CD14-positive monocyte (primary cell): Measurements from ENCODE around the gene IP6K1. TPM values are rescaled to one million over a fixed set of nuclear protein-coding genes. Genes with fewer than 3 reads are reported as not detected.

ENCODE experiments used
- DNase-seq, 3 donors: peaks; one replicate each; pipeline ENCODE4 v3.0.0-alpha.2; 2011 to 2022
- H2AFZ ChIP-seq: 2 replicates; pipeline ENCODE4 v1.6.0; 2012; ENCODE audit warnings: mild to moderate bottlenecking, low read depth, low read length, inconsistent platforms; ENCODE audit not compliant: insufficient read depth, poor library complexity, severe bottlenecking
- H3K27ac ChIP-seq, 2 donors: 1 replicate in 1 of 2; 2 replicates in 1 of 2; pipeline ENCODE4 v1.5.1; 2012 to 2013; ENCODE audit warnings: low read length in 2 of 2, control low read depth in 1 of 2, inconsistent platforms in 1 of 2, low read depth in 1 of 2, mild to moderate bottlenecking in 1 of 2
- H3K27me3 ChIP-seq, 2 donors: one replicate each; pipeline versions ENCODE4 v1.6.0 to v1.6.1; 2011 to 2013; ENCODE audit warnings: low read length in 2 of 2; ENCODE audit not compliant: control insufficient read depth in 2 of 2, insufficient read depth in 2 of 2
- H3K36me3 ChIP-seq, 2 donors: replicated peaks in 1 of 2; 1 replicate in 1 of 2; 2 replicates in 1 of 2; pipeline versions ENCODE4 v1.5.1 to v1.6.1; 2012 to 2013; ENCODE audit warnings: low read length in 2 of 2, control low read depth in 1 of 2, inconsistent platforms in 1 of 2, mild to moderate bottlenecking in 1 of 2; ENCODE audit not compliant: insufficient read depth in 2 of 2, control insufficient read depth in 1 of 2
- H3K4me1 ChIP-seq, 2 donors: 1 replicate in 1 of 2; 2 replicates in 1 of 2; pipeline versions ENCODE4 v1.5.1 to v1.6.1; 2012 to 2013; ENCODE audit warnings: low read length in 2 of 2, control low read depth in 1 of 2, inconsistent platforms in 1 of 2, mild to moderate bottlenecking in 1 of 2, moderate library complexity in 1 of 2; ENCODE audit not compliant: insufficient read depth in 2 of 2, control insufficient read depth in 1 of 2
- H3K4me2 ChIP-seq: replicated peaks from 2 replicates; pipeline ENCODE3; 2012; ENCODE audit warnings: low read length, moderate library complexity, mild to moderate bottlenecking; ENCODE audit not compliant: poor library complexity, severe bottlenecking; ENCODE audit errors: extremely low read depth
- H3K4me3 ChIP-seq, 3 experiments: fragments of 200-600 bp in 1 of 3; sonication (generic) in 1 of 3; replicated peaks in 1 of 3; 1 replicate in 2 of 3; 2 replicates in 1 of 3; pipeline ENCODE4 v1.5.1; 2011 to 2013; ENCODE audit warnings: low read length in 3 of 3, mild to moderate bottlenecking in 3 of 3, control low read depth in 2 of 3, low read depth in 2 of 3, inconsistent platforms in 1 of 3, moderate library complexity in 1 of 3
- H3K79me2 ChIP-seq: 2 replicates; pipeline ENCODE4 v1.6.0; 2012; ENCODE audit warnings: mild to moderate bottlenecking, control low read depth, inconsistent platforms, low read length, moderate library complexity; ENCODE audit not compliant: insufficient read depth
- H3K9ac ChIP-seq: 2 replicates; pipeline ENCODE4 v1.6.0; 2017; ENCODE audit warnings: low read length, mild to moderate bottlenecking; ENCODE audit not compliant: insufficient read depth, poor library complexity, severe bottlenecking
- H3K9me3 ChIP-seq, 2 donors: replicated peaks in 1 of 2; 1 replicate in 1 of 2; 2 replicates in 1 of 2; pipeline versions ENCODE4 v1.5.1 to v1.6.1; 2012 to 2013; ENCODE audit warnings: low read length in 2 of 2, control low read depth in 1 of 2; ENCODE audit not compliant: control insufficient read depth in 1 of 2, insufficient read depth in 1 of 2
- H4K20me1 ChIP-seq: 2 replicates; pipeline ENCODE4 v1.6.0; 2012; ENCODE audit warnings: mild to moderate bottlenecking, low read length, control low read depth, moderate library complexity; ENCODE audit not compliant: insufficient read depth
- H3K27ac Mint-ChIP-seq, 7 donors: one replicate each; pipeline ENCODE4 v1.8.0; 2020; ENCODE audit warnings: mild to moderate bottlenecking in 7 of 7, mixed read lengths in 7 of 7, moderate library complexity in 6 of 7, inconsistent platforms in 2 of 7
- H3K27me3 Mint-ChIP-seq, 3 donors: one replicate each; pipeline ENCODE4 v1.8.0; 2021 to 2022; ENCODE audit warnings: low read depth in 3 of 3, mild to moderate bottlenecking in 3 of 3, mixed read lengths in 3 of 3, moderate library complexity in 3 of 3, inconsistent platforms in 1 of 3
- H3K36me3 Mint-ChIP-seq, 2 donors: one replicate each; pipeline ENCODE4 v1.8.0; 2020; ENCODE audit warnings: mixed read lengths in 2 of 2, inconsistent platforms in 1 of 2, mild to moderate bottlenecking in 1 of 2
- H3K4me1 Mint-ChIP-seq: one replicate; pipeline ENCODE4 v1.8.0; 2020; ENCODE audit warnings: mild to moderate bottlenecking, mixed read lengths
- H3K4me3 Mint-ChIP-seq, 2 donors: one replicate each; pipeline ENCODE4 v1.8.0; 2020; ENCODE audit warnings: mild to moderate bottlenecking in 2 of 2, mixed read lengths in 2 of 2, moderate library complexity in 1 of 2
- H3K9me3 Mint-ChIP-seq, 7 donors: one replicate each; pipeline ENCODE4 v1.8.0; 2020 to 2022; ENCODE audit warnings: mixed read lengths in 7 of 7, mild to moderate bottlenecking in 6 of 7, moderate library complexity in 6 of 7, inconsistent platforms in 2 of 7
- CTCF ChIP-seq: fragments of 200-600 bp; IDR thresholded peaks from one replicate; pipeline ENCODE4 v1.8.0; 2022; ENCODE audit warnings: antibody characterized with exemption, mild to moderate bottlenecking
- WGBS: methylation state at CpG from one replicate; pipeline ENCODE4 v1.1.5; 2013; ENCODE audit warnings: missing lambda C conversion rate; ENCODE audit not compliant: insufficient coverage; 5-methylcytosine and 5-hydroxymethylcytosine counted together
- intact Hi-C, 2 donors: fragments of 100-400 bp; cut with micrococcal nuclease; formaldehyde crosslinking; loops; one replicate each; pipeline versions ENCODE4 v1.15.0 to v1.15.1; 2023
- polyA plus RNA-seq, 3 donors: library from polyadenylated mRNA; depleted of rRNA in 1 of 3; unstranded in 2 of 3; stranded (reverse) in 1 of 3; fragments of 300-500 nt in 2 of 3; fragments of >200 nt in 1 of 3; fragmentation: Illumina TruSeq in 2 of 3; gene quantifications; 1 replicate in 2 of 3; 2 replicates in 1 of 3; pipeline ENCODE4 v1.2.3, GENCODE V29; 2012 to 2021

Gene IP6K1
- polyA plus RNA-seq, 3 donors = 15.8 to 27.1 (median 16.1) TPM

GRCh38 chr3:49787536-49787935 is 1.2 kb upstream of the IP6K1 start:
- peak in 1 of 3 donors; percentile 2 for DNase-seq
- no peak for TF ChIP-seq CTCF
- peaks cover 18 to 21% of the 10 kb centered on the region in 2 donors for H3K4me1 ChIP-seq
- H3K27ac Mint-ChIP-seq = peak overlapping the region in 2 of 7 donors; percentile 95 to 97
- H3K36me3 Mint-ChIP-seq = peaks cover 14 to 22% of the 10 kb centered on the region in 2 donors
- H2AFZ ChIP-seq = peak overlapping the region; percentile 99
- H3K4me3 ChIP-seq = peak overlapping the region in 1 of 3 experiments; percentile 94
- H3K27me3 ChIP-seq = no peaks in the 10 kb centered on the region
- H3K36me3 ChIP-seq = peaks cover 0 to 5% of the 10 kb centered on the region in 2 donors
- no peak overlapping the region for H3K27ac ChIP-seq
- 64% methylated on average over 3 of the region's 5 CpGs for WGBS
- intact Hi-C loops = loop anchor here (5.0 to 10.0 kb wide), 2 partner anchors 63 to 65 kb away; partner anchors contain the start of gene GMPPB (in 2 of the 2)
- H3K27me3 Mint-ChIP-seq = peaks cover 0 to 8% (median 4%) of the 10 kb centered on the region in 3 donors
- peaks cover 0 to 2% (median 0%) of the 10 kb centered on the region in 7 donors for H3K9me3 Mint-ChIP-seq
- H4K20me1 ChIP-seq = peaks cover 7% of the 10 kb centered on the region
- H3K4me2 ChIP-seq = no peak overlapping the region
- peaks cover 37% of the 10 kb centered on the region for H3K79me2 ChIP-seq
- H3K4me1 Mint-ChIP-seq = peaks cover 28% of the 10 kb centered on the region
- no peaks in the 10 kb centered on the region for H3K9me3 ChIP-seq
- no peak overlapping the region for H3K9ac ChIP-seq
- H3K4me3 Mint-ChIP-seq = no peak overlapping the region

- no peak for TF ChIP-seq CTCF
These were observed 781 bp upstream of the IP6K1 start for GRCh38 chr3:49787182-49787464.

More at GRCh38 chr3:49787182-49787464, 781 bp upstream of the IP6K1 start:
- H3K79me2 ChIP-seq = peaks cover 41% of the 10 kb centered on the region
- Mint-ChIP-seq H3K9me3 (peaks cover 0 to 2% (median 0%) of the 10 kb centered on the region in 7 donors), H3K27me3 (peaks cover 0 to 8% (median 4%) of the 10 kb centered on the region in 3 donors), H3K4me3 (peak overlapping the region; percentile 86 to 88), H3K36me3 (peaks cover 14 to 26% of the 10 kb centered on the region in 2 donors), H3K4me1 (peaks cover 28% of the 10 kb centered on the region), H3K27ac (peak overlapping the region; percentile 94 to 98 (median 95))
- H3K27ac ChIP-seq = peak overlapping the region; percentile 81 to 95
- H3K9ac ChIP-seq = peak overlapping the region; percentile 98
- no peak for DNase-seq
- peaks cover 3 to 9% of the 10 kb centered on the region in 2 donors for H3K36me3 ChIP-seq
- H3K27me3 ChIP-seq = no peaks in the 10 kb centered on the region
- H3K9me3 ChIP-seq = no peaks in the 10 kb centered on the region
- peak overlapping the region; percentile 99 for H2AFZ ChIP-seq
- peak overlapping the region; percentile 81 for H3K4me2 ChIP-seq
- peaks cover 12% of the 10 kb centered on the region for H4K20me1 ChIP-seq
- H3K4me1 ChIP-seq = peaks cover 18 to 21% of the 10 kb centered on the region in 2 donors
- 50% methylated on average over 2 of the region's 3 CpGs for WGBS
- H3K4me3 ChIP-seq = peak overlapping the region in 2 of 3 experiments; percentile 91 to 94
- intact Hi-C loops = loop anchor here (5.0 to 10.0 kb wide), 2 partner anchors 62 to 65 kb away; partner anchors contain the start of gene GMPPB (in 2 of the 2)
